SJCRH30 (cell line): ENCODE results near the gene PALLD. TPM values are rescaled to one million over a fixed set of nuclear protein-coding genes. Genes with fewer than 3 reads are reported as not detected.

Experiments used
- DNase-seq, 2 experiments: peaks; one replicate each; pipeline ENCODE4 v3.0.0-alpha.2; 2015 to 2020
- H3K27ac ChIP-seq: fragments of 250-450 bp; sonication (Bioruptor Pico); 2 replicates; pipeline ENCODE4 v1.5.1; 2020; ENCODE audit warnings: mild to moderate bottlenecking, moderate library complexity
- H3K27me3 ChIP-seq: fragments of 250-450 bp; sonication (Bioruptor Pico); 2 replicates; pipeline ENCODE4 v1.5.1; 2020; ENCODE audit warnings: mild to moderate bottlenecking, moderate library complexity
- H3K36me3 ChIP-seq: fragments of 250-450 bp; sonication (Bioruptor Pico); 2 replicates; pipeline ENCODE4 v1.5.1; 2020; ENCODE audit warnings: mild to moderate bottlenecking, moderate library complexity
- H3K4me1 ChIP-seq: fragments of 250-450 bp; sonication (Bioruptor Pico); 2 replicates; pipeline ENCODE4 v1.5.1; 2020; ENCODE audit warnings: mild to moderate bottlenecking, moderate library complexity
- H3K4me3 ChIP-seq: fragments of 250-450 bp; sonication (Bioruptor Pico); 2 replicates; pipeline ENCODE4 v1.5.1; 2020; ENCODE audit warnings: mild to moderate bottlenecking, moderate library complexity
- H3K9me3 ChIP-seq: fragments of 250-450 bp; sonication (Bioruptor Pico); replicated peaks from 2 replicates; pipeline ENCODE4 v1.5.1; 2020; ENCODE audit warnings: mild to moderate bottlenecking, moderate library complexity
- total RNA-seq: library from RNA; depleted of rRNA; stranded (reverse); fragments of >200 nt; shearing (Covaris generic); gene quantifications from 2 replicates; pipeline ENCODE4 v1.2.3, GENCODE V29; 2014

The PALLD gene
- total RNA-seq, 1 experiment from 2014 or later, result 47.3 TPM

GRCh38 chr4:168744021-168744420, 247.2 kb downstream of the PALLD start:
- no peak overlapping the region for H3K4me3 ChIP-seq
- no peak overlapping the region for H3K27ac ChIP-seq
- no peaks in the 10 kb centered on the region for H3K4me1 ChIP-seq
- no peak for DNase-seq
- no peaks in the 10 kb centered on the region for H3K27me3 ChIP-seq
- H3K36me3 ChIP-seq, result peaks cover 5% of the 10 kb centered on the region
- H3K9me3 ChIP-seq, result no peaks in the 10 kb centered on the region

GRCh38 chr4:168748807-168749206, 252.0 kb downstream of the PALLD start:
- Histone ChIP-seq H3K9me3 (no peaks in the 10 kb centered on the region), H3K4me1 (no peaks in the 10 kb centered on the region), H3K27me3 (no peaks in the 10 kb centered on the region), H3K27ac (no peak overlapping the region), H3K4me3 (no peak overlapping the region), H3K36me3 (peaks cover 9% of the 10 kb centered on the region)
- DNase-seq, result no peak

- Histone ChIP-seq H3K27ac (no peak overlapping the region), H3K9me3 (no peaks in the 10 kb centered on the region), H3K36me3 (peaks cover 5% of the 10 kb centered on the region; the same call in 1 of the 2 replicates), H3K4me1 (peaks cover 2% of the 10 kb centered on the region; the same call in 1 of the 2 replicates), H3K4me3 (no peak overlapping the region), H3K27me3 (no peaks in the 10 kb centered on the region)
- DNase-seq, result no peak
These were observed 254.7 kb downstream of the PALLD start for GRCh38 chr4:168751263-168752225.

GRCh38 chr4:168755598-168756477, 259.0 kb downstream of the PALLD start:
- Histone ChIP-seq H3K9me3 (no peaks in the 10 kb centered on the region), H3K4me1 (peaks cover 9% of the 10 kb centered on the region; the same call in 1 of the 2 replicates), H3K27me3 (no peaks in the 10 kb centered on the region), H3K36me3 (peaks cover 5% of the 10 kb centered on the region; the same call in 1 of the 2 replicates), H3K27ac (no peak overlapping the region), H3K4me3 (no peak overlapping the region)
- DNase-seq, result no peak

- Histone ChIP-seq H3K27ac (no peak overlapping the region), H3K4me3 (no peak overlapping the region), H3K27me3 (no peaks in the 10 kb centered on the region), H3K9me3 (no peaks in the 10 kb centered on the region), H3K36me3 (peaks cover under 1% of the 10 kb centered on the region; the same call in 1 of the 2 replicates), H3K4me1 (peaks cover 9% of the 10 kb centered on the region; the same call in 1 of the 2 replicates)
- no peak for DNase-seq
These were observed 260.6 kb downstream of the PALLD start for GRCh38 chr4:168757500-168757899.

GRCh38 chr4:168758351-168758876, 261.6 kb downstream of the PALLD start:
- Histone ChIP-seq H3K27ac (no peak overlapping the region), H3K9me3 (no peaks in the 10 kb centered on the region), H3K4me1 (peaks cover 9% of the 10 kb centered on the region; the same call in 1 of the 2 replicates), H3K4me3 (no peak overlapping the region), H3K27me3 (no peaks in the 10 kb centered on the region), H3K36me3 (no peaks in the 10 kb centered on the region; the same call in 1 of the 2 replicates)
- DNase-seq, result no peak

GRCh38 chr4:168759321-168759720, 262.5 kb downstream of the PALLD start:
- H3K27me3 ChIP-seq, result no peaks in the 10 kb centered on the region
- peaks cover 9% of the 10 kb centered on the region; the same call in 1 of the 2 replicates for H3K4me1 ChIP-seq
- no peak overlapping the region for H3K27ac ChIP-seq
- H3K36me3 ChIP-seq, result no peaks in the 10 kb centered on the region; the same call in 1 of the 2 replicates
- no peaks in the 10 kb centered on the region for H3K9me3 ChIP-seq
- no peak for DNase-seq
- no peak overlapping the region for H3K4me3 ChIP-seq

GRCh38 chr4:168759959-168760527, 263.2 kb downstream of the PALLD start:
- H3K27ac ChIP-seq, result no peak overlapping the region
- DNase-seq, result no peak
- no peaks in the 10 kb centered on the region for H3K27me3 ChIP-seq
- no peaks in the 10 kb centered on the region for H3K9me3 ChIP-seq
- peaks cover 9% of the 10 kb centered on the region; the same call in 1 of the 2 replicates for H3K4me1 ChIP-seq
- H3K36me3 ChIP-seq, result no peaks in the 10 kb centered on the region; the same call in 1 of the 2 replicates
- no peak overlapping the region for H3K4me3 ChIP-seq

GRCh38 chr4:168761066-168761465, 264.2 kb downstream of the PALLD start:
- Histone ChIP-seq H3K4me3 (no peak overlapping the region), H3K4me1 (peaks cover 9% of the 10 kb centered on the region; the same call in 1 of the 2 replicates), H3K27me3 (no peaks in the 10 kb centered on the region), H3K36me3 (no peaks in the 10 kb centered on the region; the same call in 1 of the 2 replicates), H3K9me3 (no peaks in the 10 kb centered on the region), H3K27ac (no peak overlapping the region)
- DNase-seq, result no peak

- Histone ChIP-seq H3K9me3 (no peaks in the 10 kb centered on the region), H3K4me3 (no peak overlapping the region), H3K27ac (no peak overlapping the region), H3K36me3 (peaks cover 3% of the 10 kb centered on the region; the same call in 1 of the 2 replicates), H3K27me3 (no peaks in the 10 kb centered on the region), H3K4me1 (no peaks in the 10 kb centered on the region)
- DNase-seq, result no peak
These were observed 268.5 kb downstream of the PALLD start for GRCh38 chr4:168765322-168765721.

GRCh38 chr4:168765726-168766125, 268.9 kb downstream of the PALLD start:
- H3K27me3 ChIP-seq, result no peaks in the 10 kb centered on the region
- DNase-seq, result no peak
- no peak overlapping the region for H3K4me3 ChIP-seq
- H3K36me3 ChIP-seq, result peaks cover 3% of the 10 kb centered on the region; the same call in 1 of the 2 replicates
- no peak overlapping the region for H3K27ac ChIP-seq
- H3K4me1 ChIP-seq, result no peaks in the 10 kb centered on the region
- no peaks in the 10 kb centered on the region for H3K9me3 ChIP-seq

GRCh38 chr4:168766604-168767316, 269.9 kb downstream of the PALLD start:
- Histone ChIP-seq H3K27me3 (no peaks in the 10 kb centered on the region), H3K9me3 (no peaks in the 10 kb centered on the region), H3K4me3 (no peak overlapping the region), H3K27ac (no peak overlapping the region), H3K36me3 (peaks cover 3% of the 10 kb centered on the region; the same call in 1 of the 2 replicates), H3K4me1 (no peaks in the 10 kb centered on the region)
- DNase-seq, result no peak

GRCh38 chr4:168769416-168769815, 272.6 kb downstream of the PALLD start:
- H3K9me3 ChIP-seq, result no peaks in the 10 kb centered on the region
- no peak overlapping the region for H3K4me3 ChIP-seq
- no peaks in the 10 kb centered on the region for H3K4me1 ChIP-seq
- no peak overlapping the region for H3K27ac ChIP-seq
- H3K36me3 ChIP-seq, result peaks cover 3% of the 10 kb centered on the region; the same call in 1 of the 2 replicates
- DNase-seq, result no peak
- no peaks in the 10 kb centered on the region for H3K27me3 ChIP-seq
